Progenitor cell of endocrine pancreas (in vitro differentiated cells): ENCODE measurements around the gene HSP90AA1. TPM values are rescaled to one million over a fixed set of nuclear protein-coding genes. Genes with fewer than 3 reads are reported as not detected.

Experiments
- DNase-seq: peaks from one replicate; pipeline ENCODE4 v3.0.0; 2021; ENCODE audit warnings: low spot score; ENCODE audit not compliant: unreplicated experiment
- H3K27ac Mint-ChIP-seq: 2 replicates; pipeline ENCODE4 v1.8.0; 2021; ENCODE audit warnings: mild to moderate bottlenecking, moderate library complexity, mixed read lengths
- H3K27me3 Mint-ChIP-seq: 2 replicates; pipeline ENCODE4 v1.8.0; 2021; ENCODE audit warnings: mixed read lengths
- H3K36me3 Mint-ChIP-seq: 2 replicates; pipeline ENCODE4 v1.8.0; 2022; ENCODE audit warnings: mixed read lengths; ENCODE audit not compliant: insufficient read depth
- H3K4me1 Mint-ChIP-seq: 2 replicates; pipeline ENCODE4 v1.8.0; 2021; ENCODE audit warnings: low read depth, mixed read lengths
- H3K4me3 Mint-ChIP-seq: 2 replicates; pipeline ENCODE4 v1.8.0; 2021; ENCODE audit warnings: low read depth, mild to moderate bottlenecking, moderate library complexity, mixed read lengths
- H3K9me3 Mint-ChIP-seq: 2 replicates; pipeline ENCODE4 v1.8.0; 2021; ENCODE audit warnings: low read depth, mixed read lengths
- total RNA-seq: library from RNA; stranded (reverse); gene quantifications from 2 replicates; pipeline ENCODE4 v1.2.1, GENCODE V29; 2021
- TF ChIP-seq, protein P1 (sequence below): fragments of 200-600 bp; sonication (generic); IDR thresholded peaks from one replicate; pipeline ENCODE4 v1.5.0; 2021; ENCODE audit warnings: antibody characterized with exemption, mild to moderate bottlenecking; ENCODE audit not compliant: unreplicated experiment

HSP90AA1 gene
- total RNA-seq, 1 donor from 2014 or later, result 811 TPM

DNA sequence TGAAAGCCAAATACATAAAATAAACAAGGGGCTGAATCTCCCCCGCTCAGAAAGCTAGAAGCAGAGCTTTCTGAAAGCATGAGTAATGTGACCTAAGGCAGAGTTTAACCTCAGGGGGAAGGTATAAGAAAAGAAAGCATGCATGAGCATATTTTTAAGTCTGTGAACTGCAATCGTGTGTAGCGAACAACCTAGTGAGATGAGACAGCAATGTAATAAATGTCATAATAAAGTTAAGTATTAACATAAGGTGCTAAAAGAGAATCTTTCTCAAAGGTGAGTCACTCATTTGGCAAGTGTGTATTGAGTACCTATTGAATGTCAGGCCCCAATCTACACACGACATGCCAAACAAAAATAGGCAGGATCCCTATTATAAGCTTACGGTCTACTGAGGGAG lies 38.7 kb upstream of the HSP90AA1 start:
- TF ChIP-seq, protein P1, sequence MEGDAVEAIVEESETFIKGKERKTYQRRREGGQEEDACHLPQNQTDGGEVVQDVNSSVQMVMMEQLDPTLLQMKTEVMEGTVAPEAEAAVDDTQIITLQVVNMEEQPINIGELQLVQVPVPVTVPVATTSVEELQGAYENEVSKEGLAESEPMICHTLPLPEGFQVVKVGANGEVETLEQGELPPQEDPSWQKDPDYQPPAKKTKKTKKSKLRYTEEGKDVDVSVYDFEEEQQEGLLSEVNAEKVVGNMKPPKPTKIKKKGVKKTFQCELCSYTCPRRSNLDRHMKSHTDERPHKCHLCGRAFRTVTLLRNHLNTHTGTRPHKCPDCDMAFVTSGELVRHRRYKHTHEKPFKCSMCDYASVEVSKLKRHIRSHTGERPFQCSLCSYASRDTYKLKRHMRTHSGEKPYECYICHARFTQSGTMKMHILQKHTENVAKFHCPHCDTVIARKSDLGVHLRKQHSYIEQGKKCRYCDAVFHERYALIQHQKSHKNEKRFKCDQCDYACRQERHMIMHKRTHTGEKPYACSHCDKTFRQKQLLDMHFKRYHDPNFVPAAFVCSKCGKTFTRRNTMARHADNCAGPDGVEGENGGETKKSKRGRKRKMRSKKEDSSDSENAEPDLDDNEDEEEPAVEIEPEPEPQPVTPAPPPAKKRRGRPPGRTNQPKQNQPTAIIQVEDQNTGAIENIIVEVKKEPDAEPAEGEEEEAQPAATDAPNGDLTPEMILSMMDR, result no peak
- Mint-ChIP-seq H3K36me3 (no peaks in the 10 kb centered on the region), H3K4me3 (no peak overlapping the region), H3K27me3 (no peaks in the 10 kb centered on the region), H3K27ac (peak overlapping the region; percentile 69), H3K4me1 (peaks cover 20% of the 10 kb centered on the region), H3K9me3 (no peaks in the 10 kb centered on the region)
- no peak for DNase-seq

DNA sequence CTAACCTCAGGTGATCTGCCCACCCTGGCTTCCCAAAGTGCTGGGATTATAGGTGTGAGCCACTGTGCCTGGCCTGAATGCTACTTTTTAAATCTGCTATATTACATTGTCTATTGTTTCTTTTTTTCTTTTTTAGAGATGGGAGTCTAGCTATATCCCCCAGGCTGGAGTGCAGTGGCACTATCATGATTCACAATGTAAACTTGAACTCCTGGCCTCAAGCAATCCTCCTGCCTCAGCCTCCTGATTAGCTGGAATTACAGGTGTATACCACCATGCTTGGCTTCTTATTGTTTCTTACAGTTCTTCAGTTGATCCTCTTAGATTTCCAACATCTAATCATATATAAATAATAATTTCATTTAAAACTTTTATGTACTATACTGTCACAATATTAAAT lies 37.6 kb upstream of the HSP90AA1 start:
- Mint-ChIP-seq H3K36me3 (no peaks in the 10 kb centered on the region), H3K4me1 (peaks cover 20% of the 10 kb centered on the region), H3K4me3 (no peak overlapping the region), H3K27ac (peak overlapping the region; percentile 56), H3K27me3 (no peaks in the 10 kb centered on the region), H3K9me3 (no peaks in the 10 kb centered on the region)
- TF ChIP-seq, protein P1, result no peak
- no peak for DNase-seq

DNA sequence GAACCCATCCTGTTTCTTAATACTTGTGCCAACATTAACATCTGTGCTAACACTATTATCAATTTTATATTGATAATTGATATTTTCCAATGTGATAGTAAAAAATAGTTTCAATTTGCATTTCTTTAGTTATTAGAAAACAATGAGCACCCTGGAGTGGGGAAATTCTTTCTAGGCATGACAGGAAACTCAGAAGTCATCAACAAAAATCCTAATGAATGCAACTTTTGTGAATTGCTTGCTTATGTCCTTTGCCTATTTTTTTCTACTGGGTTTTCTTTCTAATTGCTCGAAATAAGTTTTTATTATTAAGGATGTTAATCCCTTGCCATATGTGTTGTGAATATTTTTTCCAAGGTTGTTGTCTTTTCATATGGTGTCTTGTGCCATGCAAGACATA lies 34.7 kb upstream of the HSP90AA1 start:
- no peaks in the 10 kb centered on the region for H3K27me3 Mint-ChIP-seq
- no peaks in the 10 kb centered on the region for H3K36me3 Mint-ChIP-seq
- TF ChIP-seq, protein P1, result no peak
- DNase-seq, result no peak
- H3K27ac Mint-ChIP-seq, result no peak overlapping the region
- peaks cover 16% of the 10 kb centered on the region for H3K4me1 Mint-ChIP-seq
- H3K4me3 Mint-ChIP-seq, result no peak overlapping the region
- no peaks in the 10 kb centered on the region for H3K9me3 Mint-ChIP-seq

DNA sequence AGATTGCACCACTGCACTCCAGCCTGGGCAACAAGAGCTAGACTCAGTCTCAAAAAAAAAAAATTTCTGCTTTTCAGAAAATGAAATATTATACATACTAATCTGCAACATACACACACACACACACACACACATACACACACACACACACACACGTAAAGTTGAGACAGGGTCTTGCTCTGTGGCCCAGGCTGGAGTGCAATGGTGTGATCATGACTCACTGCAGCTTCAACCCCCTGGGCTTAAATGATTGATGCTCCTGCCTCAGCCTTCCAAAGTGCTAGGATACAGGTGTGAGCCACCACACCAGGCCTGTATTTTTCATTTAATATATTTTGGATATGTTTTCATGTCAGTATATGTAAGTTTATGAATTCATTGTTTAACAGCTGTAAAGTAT lies 34.0 kb upstream of the HSP90AA1 start:
- no peaks in the 10 kb centered on the region for H3K27me3 Mint-ChIP-seq
- TF ChIP-seq, protein P1, result no peak
- DNase-seq, result no peak
- no peak overlapping the region for H3K27ac Mint-ChIP-seq
- peaks cover 12% of the 10 kb centered on the region for H3K4me1 Mint-ChIP-seq
- no peaks in the 10 kb centered on the region for H3K36me3 Mint-ChIP-seq
- H3K4me3 Mint-ChIP-seq, result no peak overlapping the region
- no peaks in the 10 kb centered on the region for H3K9me3 Mint-ChIP-seq

DNA sequence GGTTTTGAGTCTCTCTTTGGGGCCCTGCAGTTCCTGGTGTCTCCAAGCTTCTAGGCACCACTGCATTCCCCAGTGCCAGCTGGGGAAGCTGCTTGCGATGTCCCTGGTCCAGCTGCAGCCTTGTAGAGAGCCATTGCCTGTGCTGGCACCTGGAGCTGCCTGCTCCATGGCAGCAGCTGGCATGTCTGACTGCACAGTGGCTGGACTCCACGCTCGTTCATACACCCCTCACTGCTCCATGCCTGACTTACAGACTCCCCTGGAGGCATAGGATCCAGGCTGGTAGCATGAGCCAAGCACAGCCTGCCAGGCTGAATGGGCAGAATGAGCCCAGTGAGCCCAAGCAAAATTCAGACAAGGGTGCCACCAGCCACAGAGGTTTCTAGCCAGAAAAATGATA lies 31.0 kb upstream of the HSP90AA1 start:
- Mint-ChIP-seq H3K36me3 (no peaks in the 10 kb centered on the region), H3K27me3 (no peaks in the 10 kb centered on the region), H3K4me1 (peaks cover 3% of the 10 kb centered on the region), H3K9me3 (no peaks in the 10 kb centered on the region), H3K4me3 (no peak overlapping the region), H3K27ac (no peak overlapping the region)
- TF ChIP-seq, protein P1, result no peak
- no peak for DNase-seq
